ENCODE data around the gene ME3. TPM values are rescaled to one million over a fixed set of nuclear protein-coding genes. Genes with fewer than 3 reads are reported as not detected.

The ME3 gene
- total RNA-seq, 2 donors from 2014 or later = 62.4 to 62.5 TPM

DNA sequence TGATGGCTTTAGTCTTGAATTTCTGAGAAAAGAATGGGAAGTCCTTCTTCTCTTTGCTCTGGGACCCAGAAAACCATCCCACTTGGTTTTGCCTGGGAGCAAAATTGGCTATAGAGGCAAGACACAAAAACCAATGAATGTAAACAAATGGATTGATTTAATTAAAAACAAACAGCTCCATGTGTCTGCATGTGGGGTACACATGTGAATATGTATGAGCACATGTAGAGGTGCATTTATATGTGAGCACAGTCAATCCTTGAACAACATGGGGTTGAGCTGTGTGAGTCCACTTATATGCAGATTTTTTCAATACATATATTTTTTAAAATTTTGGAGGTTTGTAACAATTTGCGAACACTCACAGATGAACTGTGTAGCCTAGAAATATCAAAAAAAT, 210.5 kb downstream of the ME3 start:
- H3K9me3 ChIP-seq = no peaks in the 10 kb centered on the region
- no peak for DNase-seq (ENCODE audit: low spot score)
- no peak overlapping the region for H3K4me3 ChIP-seq
- TF ChIP-seq, protein P1, sequence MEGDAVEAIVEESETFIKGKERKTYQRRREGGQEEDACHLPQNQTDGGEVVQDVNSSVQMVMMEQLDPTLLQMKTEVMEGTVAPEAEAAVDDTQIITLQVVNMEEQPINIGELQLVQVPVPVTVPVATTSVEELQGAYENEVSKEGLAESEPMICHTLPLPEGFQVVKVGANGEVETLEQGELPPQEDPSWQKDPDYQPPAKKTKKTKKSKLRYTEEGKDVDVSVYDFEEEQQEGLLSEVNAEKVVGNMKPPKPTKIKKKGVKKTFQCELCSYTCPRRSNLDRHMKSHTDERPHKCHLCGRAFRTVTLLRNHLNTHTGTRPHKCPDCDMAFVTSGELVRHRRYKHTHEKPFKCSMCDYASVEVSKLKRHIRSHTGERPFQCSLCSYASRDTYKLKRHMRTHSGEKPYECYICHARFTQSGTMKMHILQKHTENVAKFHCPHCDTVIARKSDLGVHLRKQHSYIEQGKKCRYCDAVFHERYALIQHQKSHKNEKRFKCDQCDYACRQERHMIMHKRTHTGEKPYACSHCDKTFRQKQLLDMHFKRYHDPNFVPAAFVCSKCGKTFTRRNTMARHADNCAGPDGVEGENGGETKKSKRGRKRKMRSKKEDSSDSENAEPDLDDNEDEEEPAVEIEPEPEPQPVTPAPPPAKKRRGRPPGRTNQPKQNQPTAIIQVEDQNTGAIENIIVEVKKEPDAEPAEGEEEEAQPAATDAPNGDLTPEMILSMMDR (IDR thresholded peaks at IDR 0.05) = no peak
- peaks cover 8 to 37% of the 10 kb centered on the region in 2 donors for H3K4me1 ChIP-seq (ENCODE audit: control insufficient read depth in 1 of 2, low read depth in 2 of 2)
- H3K36me3 ChIP-seq = no peaks in the 10 kb centered on the region
- no peak for ATAC-seq (ENCODE audit: insufficient number of reproducible peaks, low FRiP score, low read depth)
- no peaks in the 10 kb centered on the region for H3K27me3 ChIP-seq (replicated peaks; ENCODE audit: insufficient read depth)
- no peak overlapping the region for H3K27ac ChIP-seq

DNA sequence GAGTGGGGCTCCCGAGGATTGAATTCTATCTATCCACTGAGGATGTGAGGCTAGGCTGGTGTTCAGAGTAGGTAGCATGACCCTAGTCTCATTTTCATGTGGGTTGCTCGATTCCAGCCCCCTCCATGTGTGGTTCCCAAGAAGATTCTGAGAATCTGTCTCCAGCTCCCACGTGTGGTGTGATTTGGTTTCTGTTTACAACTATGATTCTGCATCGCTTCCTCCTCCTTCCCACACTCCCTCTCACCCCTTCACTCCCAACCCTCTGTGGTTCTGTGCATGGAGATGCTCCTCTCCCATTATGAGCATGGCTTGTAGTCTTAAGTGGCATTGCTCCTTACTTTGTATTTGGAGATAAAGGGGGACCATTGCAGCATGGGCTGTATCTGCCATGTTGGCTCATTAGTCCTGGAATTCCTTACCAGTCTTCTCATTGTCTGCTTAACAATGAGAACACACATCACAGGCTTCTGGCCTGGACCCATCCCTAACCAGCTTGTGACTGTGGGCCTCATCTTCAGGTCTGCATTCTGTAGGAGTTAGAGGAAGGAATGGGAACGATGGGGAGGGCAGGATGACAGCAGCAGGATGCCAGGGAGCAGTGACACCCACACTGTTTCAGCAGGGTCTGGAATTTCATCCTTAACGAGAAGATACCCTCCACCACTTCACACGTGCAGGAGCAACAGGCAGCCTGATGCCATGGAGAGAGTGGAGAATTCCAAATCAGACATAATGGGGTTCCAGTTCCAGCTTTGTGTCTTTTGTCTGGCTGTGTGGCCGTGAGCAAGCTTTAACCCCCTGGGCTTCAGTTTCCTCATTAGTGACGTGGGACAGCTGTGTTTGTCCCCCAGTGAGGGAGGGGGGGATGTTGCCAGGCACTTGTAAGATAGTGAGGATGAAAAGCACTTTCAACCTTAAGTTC, 211.7 kb downstream of the ME3 start:
- Histone ChIP-seq H3K4me3 (no peak overlapping the region), H3K9me3 (no peaks in the 10 kb centered on the region), H3K4me1 (ENCODE audit: control insufficient read depth in 1 of 2, low read depth in 2 of 2) (peaks cover 8 to 41% of the 10 kb centered on the region in 2 donors), H3K36me3 (no peaks in the 10 kb centered on the region), H3K27ac (peak overlapping the region in 1 of 2 donors; percentile 7), H3K27me3 (replicated peaks; ENCODE audit: insufficient read depth) (no peaks in the 10 kb centered on the region)
- TF ChIP-seq, protein P1 (IDR thresholded peaks at IDR 0.05) = no peak
- DNase-seq (ENCODE audit: low spot score) (no peak), ATAC-seq (ENCODE audit: insufficient number of reproducible peaks, low FRiP score, low read depth) (no peak)

GRCh38 chr11:86459682-86460460, 212.5 kb downstream of the ME3 start:
- H3K9me3 ChIP-seq = no peaks in the 10 kb centered on the region
- H3K27me3 ChIP-seq (replicated peaks; ENCODE audit: insufficient read depth) = no peaks in the 10 kb centered on the region
- no peak for ATAC-seq (ENCODE audit: insufficient number of reproducible peaks, low FRiP score, low read depth)
- H3K36me3 ChIP-seq = no peaks in the 10 kb centered on the region
- peak; percentile 29 for DNase-seq (ENCODE audit: low spot score)
- no peak overlapping the region for H3K4me3 ChIP-seq
- peaks cover 8 to 41% of the 10 kb centered on the region in 2 donors for H3K4me1 ChIP-seq (ENCODE audit: control insufficient read depth in 1 of 2, low read depth in 2 of 2)
- TF ChIP-seq, protein P1 (IDR thresholded peaks at IDR 0.05) = no peak
- H3K27ac ChIP-seq = peak overlapping the region in 1 of 2 donors; percentile 7

GRCh38 chr11:86459002-86459385, 213.4 kb downstream of the ME3 start:
- no peaks in the 10 kb centered on the region for H3K9me3 ChIP-seq
- no peaks in the 10 kb centered on the region for H3K27me3 ChIP-seq (replicated peaks; ENCODE audit: insufficient read depth)
- no peak for ATAC-seq (ENCODE audit: insufficient number of reproducible peaks, low FRiP score, low read depth)
- TF ChIP-seq, protein P1 (IDR thresholded peaks at IDR 0.05) = no peak
- no peak for DNase-seq (ENCODE audit: low spot score)
- no peak overlapping the region for H3K27ac ChIP-seq
- H3K4me3 ChIP-seq = no peak overlapping the region
- no peaks in the 10 kb centered on the region for H3K36me3 ChIP-seq
- peaks cover 8 to 41% of the 10 kb centered on the region in 2 donors for H3K4me1 ChIP-seq (ENCODE audit: control insufficient read depth in 1 of 2, low read depth in 2 of 2)

Data from thoracic aorta (tissue), 2 donors.